ENCODE data around the gene TRAM2. TPM values are rescaled to one million over a fixed set of nuclear protein-coding genes. Genes with fewer than 3 reads are reported as not detected.

TRAM2 gene
- total and polyA plus RNA-seq, 10 of the 15 experiments (the other 5 are each of a cell fraction or from before 2014, with no cell fraction given) = 2.5 to 15.0 (median 11.0) TPM

DNA sequence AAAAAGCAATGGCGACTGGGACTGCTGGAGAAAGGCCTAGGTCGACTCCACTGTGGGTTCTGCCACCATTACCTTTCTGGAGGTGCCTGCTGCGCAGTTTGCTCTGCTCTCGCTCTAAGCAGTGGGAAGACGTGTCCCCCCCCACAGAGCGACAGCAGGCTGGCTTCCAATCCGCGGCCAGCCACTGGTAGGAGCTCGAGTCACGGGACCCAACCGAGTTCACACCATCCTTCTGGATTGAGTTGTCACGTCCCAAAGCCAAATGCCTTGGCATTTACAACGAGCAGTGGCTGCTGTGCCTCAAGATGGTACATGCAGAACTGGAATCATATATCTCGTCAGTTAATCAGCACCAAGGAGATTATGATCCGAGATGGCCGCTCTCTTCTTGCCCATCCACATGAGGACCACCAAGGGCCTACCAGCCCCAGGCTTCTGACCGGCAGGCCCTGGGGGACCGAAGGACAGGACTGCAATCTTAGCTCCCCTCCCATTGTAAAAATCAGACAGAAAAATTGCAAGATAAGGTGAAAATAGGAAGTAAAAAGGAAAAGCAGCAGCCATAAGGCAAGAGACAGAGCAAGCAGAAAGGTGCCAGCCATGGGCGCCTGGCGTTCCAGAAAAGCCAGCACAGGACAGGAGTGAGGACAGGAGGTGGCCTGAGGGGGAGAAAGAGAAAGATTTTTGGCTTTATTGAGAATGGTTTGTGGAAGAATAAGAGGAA lies 74.4 kb downstream of the TRAM2 start:
- SMC1A ChIA-PET (ENCODE audit: uncharacterized antibody, unreplicated experiment) = interaction anchor here (4.0 to 14.8 kb wide), 2 partner anchors 82 to 160 kb away, joined by 13 to 249 read pairs; partner anchors contain the start of gene EFHC1
- no TSS peak for BruUV-seq (replicated peaks)
- H2AFZ ChIP-seq (ENCODE audit: control insufficient read depth, low read depth, low read length) = no peak overlapping the region
- no peak for ATAC-seq
- no peaks in the 10 kb centered on the region for H3K79me2 ChIP-seq (ENCODE audit: control insufficient read depth, insufficient read depth, low read length)
- peaks cover 24% of the 10 kb centered on the region for H3K4me1 ChIP-seq (ENCODE audit: control insufficient read depth, insufficient read depth, low read length)
- 91% methylated on average over 20 of the region's 20 CpGs for WGBS (ENCODE audit: insufficient coverage, insufficient replicate concordance, low lambda C conversion rate, missing lambda C conversion rate)
- FAIRE-seq = no peak
- intact Hi-C loops (cut with micrococcal nuclease; ENCODE audit: unreplicated experiment) (no loop called here), in situ Hi-C loops (cut with MboI) (no loop called here)
- DNase-seq (ENCODE audit: low read depth, low spot score) = no peak
- no peak overlapping the region for H3K9ac ChIP-seq (ENCODE audit: control insufficient read depth, insufficient read depth, low read length)
- POLR2A ChIA-PET = no interaction called here
- no peak overlapping the region for H3K4me3 ChIP-seq
- CTCF ChIA-PET = interaction anchor here (0.9 to 4.1 kb wide), 2 partner anchors 86 to 150 kb away, joined by 3 to 38 read pairs; no protein-coding TSS in a partner anchor
- no peaks in the 10 kb centered on the region for H3K9me3 ChIP-seq (replicated peaks; ENCODE audit: control insufficient read depth, insufficient read depth, low read length)
- H3K36me3 ChIP-seq (ENCODE audit: control insufficient read depth in 2 of 2, insufficient read depth in 2 of 2, low read length in 1 of 2) = peaks cover 4 to 7% of the 10 kb centered on the region in 2 experiments; a peak in 3 of 4 replicates
- H3K27me3 ChIP-seq (replicated peaks in 1 of 2; ENCODE audit: control insufficient read depth in 2 of 2, insufficient read depth in 2 of 2, low read length in 1 of 2) = no peaks in the 10 kb centered on the region
- RAD21 ChIA-PET (ENCODE audit: unreplicated experiment) = no interaction called here
- no peak for TF ChIP-seq ZBED1 (IDR thresholded peaks at IDR 0.05; ENCODE audit: borderline replicate concordance)
- no peak for TF ChIP-seq ZNF274 (IDR thresholded peaks at IDR 0.05; ENCODE audit: insufficient read depth, insufficient read length)
- no peak for TF ChIP-seq LARP7 (IDR thresholded peaks at IDR 0.05)
- TF ChIP-seq EGR1 (IDR thresholded peaks at IDR 0.05; ENCODE audit: borderline replicate concordance in 1 of 2, low read depth in 2 of 2, low read length in 2 of 2) = no peak
- TF ChIP-seq, protein P1, sequence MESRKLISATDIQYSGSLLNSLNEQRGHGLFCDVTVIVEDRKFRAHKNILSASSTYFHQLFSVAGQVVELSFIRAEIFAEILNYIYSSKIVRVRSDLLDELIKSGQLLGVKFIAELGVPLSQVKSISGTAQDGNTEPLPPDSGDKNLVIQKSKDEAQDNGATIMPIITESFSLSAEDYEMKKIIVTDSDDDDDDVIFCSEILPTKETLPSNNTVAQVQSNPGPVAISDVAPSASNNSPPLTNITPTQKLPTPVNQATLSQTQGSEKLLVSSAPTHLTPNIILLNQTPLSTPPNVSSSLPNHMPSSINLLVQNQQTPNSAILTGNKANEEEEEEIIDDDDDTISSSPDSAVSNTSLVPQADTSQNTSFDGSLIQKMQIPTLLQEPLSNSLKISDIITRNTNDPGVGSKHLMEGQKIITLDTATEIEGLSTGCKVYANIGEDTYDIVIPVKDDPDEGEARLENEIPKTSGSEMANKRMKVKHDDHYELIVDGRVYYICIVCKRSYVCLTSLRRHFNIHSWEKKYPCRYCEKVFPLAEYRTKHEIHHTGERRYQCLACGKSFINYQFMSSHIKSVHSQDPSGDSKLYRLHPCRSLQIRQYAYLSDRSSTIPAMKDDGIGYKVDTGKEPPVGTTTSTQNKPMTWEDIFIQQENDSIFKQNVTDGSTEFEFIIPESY (IDR thresholded peaks at IDR 0.05) = no peak
- no peak overlapping the region for H3K27ac ChIP-seq (ENCODE audit: control insufficient read depth, insufficient read depth)
- H4K20me1 ChIP-seq (ENCODE audit: control insufficient read depth, insufficient read depth) = no peaks in the 10 kb centered on the region; the same call in 1 of the 2 replicates
- no peak overlapping the region for H3K4me2 ChIP-seq (ENCODE audit: control insufficient read depth, insufficient read depth)
